ENCODE results near the gene QRFP.

DNA sequence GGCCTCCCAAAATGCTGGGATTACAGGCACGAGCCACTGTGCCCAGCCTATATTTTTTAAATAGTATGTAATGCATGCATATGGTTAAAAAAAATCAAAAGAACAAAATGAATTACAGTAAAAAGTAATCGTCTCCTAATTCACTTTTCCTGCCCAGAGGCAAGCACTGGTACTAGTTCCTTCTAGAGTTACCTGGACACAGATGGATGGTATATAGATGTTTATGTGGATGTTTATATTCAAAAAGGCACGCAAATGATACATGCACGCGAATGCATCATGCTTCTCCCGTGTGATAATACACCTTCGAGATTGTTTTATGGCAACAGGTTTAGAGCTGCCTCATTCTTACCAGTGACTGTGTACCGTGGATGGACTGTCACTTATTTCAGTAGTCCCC lies 40.1 kb downstream of the QRFP start:
- TF ChIP-seq, protein P1, sequence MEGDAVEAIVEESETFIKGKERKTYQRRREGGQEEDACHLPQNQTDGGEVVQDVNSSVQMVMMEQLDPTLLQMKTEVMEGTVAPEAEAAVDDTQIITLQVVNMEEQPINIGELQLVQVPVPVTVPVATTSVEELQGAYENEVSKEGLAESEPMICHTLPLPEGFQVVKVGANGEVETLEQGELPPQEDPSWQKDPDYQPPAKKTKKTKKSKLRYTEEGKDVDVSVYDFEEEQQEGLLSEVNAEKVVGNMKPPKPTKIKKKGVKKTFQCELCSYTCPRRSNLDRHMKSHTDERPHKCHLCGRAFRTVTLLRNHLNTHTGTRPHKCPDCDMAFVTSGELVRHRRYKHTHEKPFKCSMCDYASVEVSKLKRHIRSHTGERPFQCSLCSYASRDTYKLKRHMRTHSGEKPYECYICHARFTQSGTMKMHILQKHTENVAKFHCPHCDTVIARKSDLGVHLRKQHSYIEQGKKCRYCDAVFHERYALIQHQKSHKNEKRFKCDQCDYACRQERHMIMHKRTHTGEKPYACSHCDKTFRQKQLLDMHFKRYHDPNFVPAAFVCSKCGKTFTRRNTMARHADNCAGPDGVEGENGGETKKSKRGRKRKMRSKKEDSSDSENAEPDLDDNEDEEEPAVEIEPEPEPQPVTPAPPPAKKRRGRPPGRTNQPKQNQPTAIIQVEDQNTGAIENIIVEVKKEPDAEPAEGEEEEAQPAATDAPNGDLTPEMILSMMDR (IDR thresholded peaks at IDR 0.05; ENCODE audit: low read depth, low read length, missing input control) = no peak
- TF ChIP-seq RXRA (IDR thresholded peaks at IDR 0.05) (no peak), YY1 (IDR thresholded peaks at IDR 0.05) (no peak), RAD21 (IDR thresholded peaks at IDR 0.05) (no peak), HNF4G (IDR thresholded peaks at IDR 0.05) (no peak), JUND (IDR thresholded peaks at IDR 0.05) (no peak), SP1 (IDR thresholded peaks at IDR 0.05) (no peak), FOXA1 (IDR thresholded peaks at IDR 0.05) (no peak), TAF1 (conservative IDR thresholded peaks at IDR 0.05) (no peak), GABPA (IDR thresholded peaks at IDR 0.05 in 1 of 2, conservative IDR thresholded peaks at IDR 0.05 in 1 of 2) (no peak), HNF4A (conservative IDR thresholded peaks at IDR 0.05) (no peak)
- TF ChIP-seq, protein P2, sequence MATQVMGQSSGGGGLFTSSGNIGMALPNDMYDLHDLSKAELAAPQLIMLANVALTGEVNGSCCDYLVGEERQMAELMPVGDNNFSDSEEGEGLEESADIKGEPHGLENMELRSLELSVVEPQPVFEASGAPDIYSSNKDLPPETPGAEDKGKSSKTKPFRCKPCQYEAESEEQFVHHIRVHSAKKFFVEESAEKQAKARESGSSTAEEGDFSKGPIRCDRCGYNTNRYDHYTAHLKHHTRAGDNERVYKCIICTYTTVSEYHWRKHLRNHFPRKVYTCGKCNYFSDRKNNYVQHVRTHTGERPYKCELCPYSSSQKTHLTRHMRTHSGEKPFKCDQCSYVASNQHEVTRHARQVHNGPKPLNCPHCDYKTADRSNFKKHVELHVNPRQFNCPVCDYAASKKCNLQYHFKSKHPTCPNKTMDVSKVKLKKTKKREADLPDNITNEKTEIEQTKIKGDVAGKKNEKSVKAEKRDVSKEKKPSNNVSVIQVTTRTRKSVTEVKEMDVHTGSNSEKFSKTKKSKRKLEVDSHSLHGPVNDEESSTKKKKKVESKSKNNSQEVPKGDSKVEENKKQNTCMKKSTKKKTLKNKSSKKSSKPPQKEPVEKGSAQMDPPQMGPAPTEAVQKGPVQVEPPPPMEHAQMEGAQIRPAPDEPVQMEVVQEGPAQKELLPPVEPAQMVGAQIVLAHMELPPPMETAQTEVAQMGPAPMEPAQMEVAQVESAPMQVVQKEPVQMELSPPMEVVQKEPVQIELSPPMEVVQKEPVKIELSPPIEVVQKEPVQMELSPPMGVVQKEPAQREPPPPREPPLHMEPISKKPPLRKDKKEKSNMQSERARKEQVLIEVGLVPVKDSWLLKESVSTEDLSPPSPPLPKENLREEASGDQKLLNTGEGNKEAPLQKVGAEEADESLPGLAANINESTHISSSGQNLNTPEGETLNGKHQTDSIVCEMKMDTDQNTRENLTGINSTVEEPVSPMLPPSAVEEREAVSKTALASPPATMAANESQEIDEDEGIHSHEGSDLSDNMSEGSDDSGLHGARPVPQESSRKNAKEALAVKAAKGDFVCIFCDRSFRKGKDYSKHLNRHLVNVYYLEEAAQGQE (IDR thresholded peaks at IDR 0.05) = no peak
- TF ChIP-seq, protein P3, sequence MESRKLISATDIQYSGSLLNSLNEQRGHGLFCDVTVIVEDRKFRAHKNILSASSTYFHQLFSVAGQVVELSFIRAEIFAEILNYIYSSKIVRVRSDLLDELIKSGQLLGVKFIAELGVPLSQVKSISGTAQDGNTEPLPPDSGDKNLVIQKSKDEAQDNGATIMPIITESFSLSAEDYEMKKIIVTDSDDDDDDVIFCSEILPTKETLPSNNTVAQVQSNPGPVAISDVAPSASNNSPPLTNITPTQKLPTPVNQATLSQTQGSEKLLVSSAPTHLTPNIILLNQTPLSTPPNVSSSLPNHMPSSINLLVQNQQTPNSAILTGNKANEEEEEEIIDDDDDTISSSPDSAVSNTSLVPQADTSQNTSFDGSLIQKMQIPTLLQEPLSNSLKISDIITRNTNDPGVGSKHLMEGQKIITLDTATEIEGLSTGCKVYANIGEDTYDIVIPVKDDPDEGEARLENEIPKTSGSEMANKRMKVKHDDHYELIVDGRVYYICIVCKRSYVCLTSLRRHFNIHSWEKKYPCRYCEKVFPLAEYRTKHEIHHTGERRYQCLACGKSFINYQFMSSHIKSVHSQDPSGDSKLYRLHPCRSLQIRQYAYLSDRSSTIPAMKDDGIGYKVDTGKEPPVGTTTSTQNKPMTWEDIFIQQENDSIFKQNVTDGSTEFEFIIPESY (IDR thresholded peaks at IDR 0.05) = no peak
- TF ChIP-seq, protein P4, sequence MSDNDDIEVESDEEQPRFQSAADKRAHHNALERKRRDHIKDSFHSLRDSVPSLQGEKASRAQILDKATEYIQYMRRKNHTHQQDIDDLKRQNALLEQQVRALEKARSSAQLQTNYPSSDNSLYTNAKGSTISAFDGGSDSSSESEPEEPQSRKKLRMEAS (IDR thresholded peaks at IDR 0.05) = no peak

Measured in liver (tissue), 3 donors.